Neural cell (in vitro differentiated cells): ENCODE results near the gene MTMR12. TPM values are rescaled to one million over a fixed set of nuclear protein-coding genes. Genes with fewer than 3 reads are reported as not detected.
"Not testable (repeated sequence)": the region's sequence is repeated elsewhere in the genome, so short reads cannot be mapped to it uniquely, and the experiment has no call there.

Source experiments
- H2AFZ ChIP-seq: fragments of 200-600, 300-800 bp; sonication (generic), shearing (Covaris generic); 2 replicates; pipeline ENCODE4 v1.6.0; 2014; ENCODE audit warnings: low read depth, mild to moderate bottlenecking, antibody characterized with exemption, low read length, moderate library complexity
- H3F3A ChIP-seq: fragments of 200-600 bp; shearing (Covaris generic); 2 replicates; pipeline ENCODE4 v1.6.1; 2016; ENCODE audit warnings: mild to moderate bottlenecking, moderate library complexity, mixed read lengths, antibody characterized with exemption, low read length; ENCODE audit not compliant: insufficient read depth, poor library complexity, severe bottlenecking
- H3K27ac ChIP-seq: fragments of 200-600, 300-800 bp; sonication (generic), shearing (Covaris generic); 2 replicates; pipeline ENCODE4 v1.5.1; 2014; ENCODE audit warnings: mild to moderate bottlenecking, low read length, moderate library complexity
- H3K27me3 ChIP-seq: fragments of 300-800, 200-600 bp; sonication (generic), shearing (Covaris generic); 2 replicates; pipeline ENCODE4 v1.6.0; 2014; ENCODE audit warnings: mild to moderate bottlenecking, low read depth, low read length, moderate library complexity; ENCODE audit not compliant: insufficient read depth
- H3K36me3 ChIP-seq: fragments of 300-800, 200-600 bp; sonication (generic), shearing (Covaris generic); 2 replicates; pipeline ENCODE4 v1.5.1; 2014; ENCODE audit warnings: mild to moderate bottlenecking, antibody characterized with exemption, low read length, moderate library complexity; ENCODE audit not compliant: insufficient read depth
- H3K4me2 ChIP-seq: fragments of 300-800, 200-600 bp; sonication (generic), shearing (Covaris generic); 2 replicates; pipeline ENCODE4 v1.6.0; 2014; ENCODE audit warnings: mild to moderate bottlenecking, low read length
- H3K4me3 ChIP-seq: fragments of 300-800, 200-600 bp; sonication (generic), shearing (Covaris generic); 2 replicates; pipeline ENCODE4 v1.5.1; 2014; ENCODE audit warnings: mild to moderate bottlenecking, low read length, moderate library complexity
- H3K79me2 ChIP-seq: fragments of 200-600 bp; shearing (Covaris generic); replicated peaks from 2 replicates; pipeline ENCODE4 v1.6.0; 2014; ENCODE audit warnings: mild to moderate bottlenecking, low read length, moderate library complexity; ENCODE audit not compliant: insufficient read depth
- H3K9ac ChIP-seq: fragments of 300-800, 200-600 bp; sonication (generic), shearing (Covaris generic); 2 replicates; pipeline ENCODE4 v1.6.1; 2016; ENCODE audit warnings: mild to moderate bottlenecking, low read length, mixed read lengths
- H3K9me2 ChIP-seq: fragments of 200-600 bp; shearing (Covaris generic); 2 replicates; pipeline ENCODE4 v1.6.1; 2016; ENCODE audit warnings: mild to moderate bottlenecking, low read length, mixed read lengths; ENCODE audit not compliant: insufficient read depth
- H3K9me3 ChIP-seq: fragments of 200-600, 300-800 bp; sonication (generic), shearing (Covaris generic); 2 replicates; pipeline ENCODE4 v1.6.1; 2016; ENCODE audit warnings: mild to moderate bottlenecking, mixed run types, low read length, moderate library complexity, mixed read lengths
- H4K20me1 ChIP-seq: fragments of 200-600 bp; shearing (Covaris generic); 2 replicates; pipeline ENCODE4 v1.6.1; 2016; ENCODE audit warnings: mild to moderate bottlenecking, mixed run types; ENCODE audit not compliant: insufficient read depth
- CTCF ChIP-seq: fragments of 450-650 bp; IDR thresholded peaks from 2 replicates; pipeline ENCODE4 v1.5.1; 2014; ENCODE audit warnings: antibody characterized with exemption, mild to moderate bottlenecking, moderate library complexity; ENCODE audit not compliant: poor library complexity, severe bottlenecking
- EP300 ChIP-seq: fragments of 450-650 bp; conservative IDR thresholded peaks from 2 replicates; pipeline ENCODE4 v1.6.1; 2014; ENCODE audit warnings: antibody characterized with exemption, mild to moderate bottlenecking, moderate library complexity; ENCODE audit not compliant: poor library complexity, severe bottlenecking
- POLR2AphosphoS5 ChIP-seq: IDR thresholded peaks from 2 replicates; pipeline ENCODE4 v1.6.1; 2012
- REST ChIP-seq: IDR thresholded peaks from 2 replicates; pipeline ENCODE4 v1.6.1; 2012; ENCODE audit warnings: borderline replicate concordance
- SMC3 ChIP-seq: fragments of 450-650 bp; conservative IDR thresholded peaks from 2 replicates; pipeline ENCODE4 v1.6.1; 2014; ENCODE audit warnings: antibody characterized with exemption, mild to moderate bottlenecking, moderate library complexity; ENCODE audit not compliant: poor library complexity
- polyA plus RNA-seq: library from polyadenylated mRNA; depleted of rRNA; stranded (reverse); fragments of >200 nt; gene quantifications from 2 replicates; pipeline ENCODE4 v1.2.3, GENCODE V29; 2014

Gene MTMR12
- polyA plus RNA-seq, 1 donor from 2014 or later, result 13.5 TPM

- H3K27ac ChIP-seq, H3K4me3 ChIP-seq, H3K9ac ChIP-seq, H3K27me3 ChIP-seq, H3K36me3 ChIP-seq, H3F3A ChIP-seq, H3K9me3 ChIP-seq, H3K79me2 ChIP-seq, H4K20me1 ChIP-seq, H2AFZ ChIP-seq, H3K4me2 ChIP-seq, H3K9me2 ChIP-seq: not testable (repeated sequence)
These were observed 22.8 kb downstream of the MTMR12 start for GRCh38 chr5:32289986-32290385.

GRCh38 chr5:32288135-32288534 is 24.6 kb downstream of the MTMR12 start:
- not testable (repeated sequence) for H3K27me3 ChIP-seq, H3K9ac ChIP-seq, H2AFZ ChIP-seq, H3K9me3 ChIP-seq, H3K79me2 ChIP-seq, H3F3A ChIP-seq, H3K9me2 ChIP-seq, H3K27ac ChIP-seq, H3K36me3 ChIP-seq, H4K20me1 ChIP-seq, H3K4me2 ChIP-seq, H3K4me3 ChIP-seq

GRCh38 chr5:32287525-32287924 is 25.2 kb downstream of the MTMR12 start:
- not testable (repeated sequence) for H4K20me1 ChIP-seq, H3K36me3 ChIP-seq, H3K27me3 ChIP-seq, H3K27ac ChIP-seq, H3K4me3 ChIP-seq, H3K79me2 ChIP-seq, H3F3A ChIP-seq, H3K4me2 ChIP-seq, H3K9ac ChIP-seq, H3K9me3 ChIP-seq, H2AFZ ChIP-seq, H3K9me2 ChIP-seq

GRCh38 chr5:32285510-32286138 is 27.1 kb downstream of the MTMR12 start:
- H3K27ac ChIP-seq, result no peak overlapping the region
- no peak overlapping the region for H3K9ac ChIP-seq
- TF ChIP-seq SMC3, result no peak
- no peak for TF ChIP-seq CTCF
- TF ChIP-seq EP300, result no peak
- no peak for TF ChIP-seq POLR2AphosphoS5
- no peak for TF ChIP-seq REST
- no peak overlapping the region for H3K4me3 ChIP-seq
- H3K4me2 ChIP-seq, result no peak overlapping the region
- H2AFZ ChIP-seq, result no peak overlapping the region
- H3K79me2 ChIP-seq, result no peaks in the 10 kb centered on the region
- H4K20me1 ChIP-seq, result no peaks in the 10 kb centered on the region
- no peaks in the 10 kb centered on the region for H3K9me3 ChIP-seq
- no peaks in the 10 kb centered on the region for H3F3A ChIP-seq
- no peaks in the 10 kb centered on the region for H3K9me2 ChIP-seq
- no peaks in the 10 kb centered on the region for H3K36me3 ChIP-seq
- no peaks in the 10 kb centered on the region for H3K27me3 ChIP-seq
